ENCODE measurements around the gene TESK2. TPM values are rescaled to one million over a fixed set of nuclear protein-coding genes. Genes with fewer than 3 reads are reported as not detected.

TESK2 gene
- total and polyA plus RNA-seq, 2 of the 13 experiments (the other 11 are each of a cell fraction or from before 2014, with no cell fraction given) = 5.5 to 9.6 TPM

GRCh38 chr1:45491487-45492260, 711 bp upstream of the TESK2 start:
- Histone ChIP-seq H3K36me3 (replicated peaks in 1 of 2; ENCODE audit: control insufficient read depth in 1 of 2, insufficient read depth in 2 of 2, low read length in 2 of 2) (peaks cover 0 to 8% of the 10 kb centered on the region in 2 experiments; a peak in 1 of 5 replicates), H3K4me1 (ENCODE audit: insufficient read depth, low read length) (peaks cover 29% of the 10 kb centered on the region), H3K27ac (ENCODE audit: extremely low read length, insufficient read depth, low read length) (peak overlapping the region; percentile 54), H3K9ac (ENCODE audit: insufficient read depth, low read depth, low read length) (no peak overlapping the region), H3K79me2 (ENCODE audit: insufficient read depth, low read length) (peaks cover 2% of the 10 kb centered on the region), H3K4me3 (replicated peaks in 1 of 3; ENCODE audit: insufficient read depth in 1 of 3, low read depth in 2 of 3, low read length in 3 of 3) (peak overlapping the region; percentile 32 to 47 (median 43); a peak in 4 of 6 replicates), H2AFZ (ENCODE audit: low read length) (no peak overlapping the region), H3K4me2 (ENCODE audit: low read depth, low read length) (peak overlapping the region; percentile 64), H3K27me3 (ENCODE audit: control insufficient read depth in 1 of 2, insufficient read depth in 2 of 2, low read length in 2 of 2) (no peaks in the 10 kb centered on the region; a peak in 1 of 5 replicates), H4K20me1 (ENCODE audit: insufficient read depth, low read length) (no peaks in the 10 kb centered on the region), H3K9me3 (ENCODE audit: low read length) (no peaks in the 10 kb centered on the region)
- FAIRE-seq = no peak
- ChIA-PET CTCF (ENCODE audit: low intra/inter-chr PET ratio, low total read pairs) (interaction anchor here (0.6 to 3.6 kb wide), 2 partner anchors 17 to 131 kb away, joined by 3 to 32 read pairs; no protein-coding TSS in a partner anchor), POLR2A (interaction anchor here (1.0 to 5.3 kb wide), 20 partner anchors 9 to 770 kb away, joined by 3 to 51 read pairs (median 6); partner anchors contain the start of genes AKR1A1, CCDC163, HECTD3 and MMACHC)
- no TSS peak for BruUV-seq (replicated peaks)
- 63% methylated on average over 19 of the region's 19 CpGs for WGBS (ENCODE audit: low lambda C conversion rate)
- intact Hi-C loops (cut with micrococcal nuclease; ENCODE audit: unreplicated experiment) (loop anchor here (1.0 to 5.0 kb wide), 4 partner anchors 9 to 654 kb away; partner anchors contain the start of genes CCDC163, MMACHC, MUTYH and TOE1), in situ Hi-C loops (cut with HindIII; ENCODE audit: extremely low pct_ligation_motif_present, low pct_unique_long_range_greater_than_20kb) (loop anchor here (5.0 kb wide), 3 partner anchors 134 to 479 kb away; partner anchors contain the start of genes HECTD3 and UROD)
- no peak for ATAC-seq
- TF ChIP-seq HIVEP1 (CRISPR knock-in tag; IDR thresholded peaks at IDR 0.05) = peak; percentile 83; the same call in 1 of the 2 replicates
- peak; percentile 13; the same call in 1 of the 2 replicates for TF ChIP-seq SNAPC5 (CRISPR knock-in tag; IDR thresholded peaks at IDR 0.05; ENCODE audit: borderline replicate concordance)
- no peak for TF ChIP-seq FOXA1 (IDR thresholded peaks at IDR 0.05)
- 0 out of 2 replicates have a peak, but pooled peaks have one; percentile 17 for TF ChIP-seq FOXA1 (CRISPR knock-in tag; IDR thresholded peaks at IDR 0.05)
- TF ChIP-seq NFYC (CRISPR knock-in tag; IDR thresholded peaks at IDR 0.05) = peak; percentile 18; the same call in 1 of the 2 replicates
- TF ChIP-seq FOXP1 (IDR thresholded peaks at IDR 0.05) = peak; percentile 79; the same call in 1 of the 2 replicates
- TF ChIP-seq FOXP1 (CRISPR knock-in tag; IDR thresholded peaks at IDR 0.05) = peak; percentile 54; the same call in 1 of the 2 replicates
- TF ChIP-seq SIN3B (IDR thresholded peaks at IDR 0.05; ENCODE audit: low read length) = peak; percentile 76
- peak; percentile 17; the same call in 1 of the 2 replicates for TF ChIP-seq THAP11 (CRISPR knock-in tag; IDR thresholded peaks at IDR 0.05)
- TF ChIP-seq, protein P1, sequence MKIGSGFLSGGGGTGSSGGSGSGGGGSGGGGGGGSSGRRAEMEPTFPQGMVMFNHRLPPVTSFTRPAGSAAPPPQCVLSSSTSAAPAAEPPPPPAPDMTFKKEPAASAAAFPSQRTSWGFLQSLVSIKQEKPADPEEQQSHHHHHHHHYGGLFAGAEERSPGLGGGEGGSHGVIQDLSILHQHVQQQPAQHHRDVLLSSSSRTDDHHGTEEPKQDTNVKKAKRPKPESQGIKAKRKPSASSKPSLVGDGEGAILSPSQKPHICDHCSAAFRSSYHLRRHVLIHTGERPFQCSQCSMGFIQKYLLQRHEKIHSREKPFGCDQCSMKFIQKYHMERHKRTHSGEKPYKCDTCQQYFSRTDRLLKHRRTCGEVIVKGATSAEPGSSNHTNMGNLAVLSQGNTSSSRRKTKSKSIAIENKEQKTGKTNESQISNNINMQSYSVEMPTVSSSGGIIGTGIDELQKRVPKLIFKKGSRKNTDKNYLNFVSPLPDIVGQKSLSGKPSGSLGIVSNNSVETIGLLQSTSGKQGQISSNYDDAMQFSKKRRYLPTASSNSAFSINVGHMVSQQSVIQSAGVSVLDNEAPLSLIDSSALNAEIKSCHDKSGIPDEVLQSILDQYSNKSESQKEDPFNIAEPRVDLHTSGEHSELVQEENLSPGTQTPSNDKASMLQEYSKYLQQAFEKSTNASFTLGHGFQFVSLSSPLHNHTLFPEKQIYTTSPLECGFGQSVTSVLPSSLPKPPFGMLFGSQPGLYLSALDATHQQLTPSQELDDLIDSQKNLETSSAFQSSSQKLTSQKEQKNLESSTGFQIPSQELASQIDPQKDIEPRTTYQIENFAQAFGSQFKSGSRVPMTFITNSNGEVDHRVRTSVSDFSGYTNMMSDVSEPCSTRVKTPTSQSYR (CRISPR knock-in tag; IDR thresholded peaks at IDR 0.05; ENCODE audit: borderline replicate concordance) = no peak
- TF ChIP-seq HOXA5 (CRISPR knock-in tag; IDR thresholded peaks at IDR 0.05) = no peak
- 0 out of 2 replicates have a peak, but pooled peaks have one; percentile 2 for TF ChIP-seq KDM5A (IDR thresholded peaks at IDR 0.05; ENCODE audit: borderline replicate concordance, low read length)
- TF ChIP-seq, protein P2, sequence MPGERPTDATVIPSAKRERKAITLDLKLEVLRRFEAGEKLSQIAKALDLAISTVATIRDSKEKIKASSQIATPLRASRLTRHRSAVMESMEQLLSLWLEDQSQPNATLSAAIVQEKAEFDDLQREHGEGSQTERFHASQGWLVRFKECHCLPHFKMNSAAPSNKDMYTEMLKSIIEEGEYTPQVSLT (CRISPR knock-in tag; IDR thresholded peaks at IDR 0.05; ENCODE audit: borderline replicate concordance, low read depth) = 0 out of 2 replicates have a peak, but pooled peaks have one; percentile 17
- TF ChIP-seq GATAD1 (CRISPR knock-in tag; IDR thresholded peaks at IDR 0.05) = peak; percentile 31; the same call in 1 of the 2 replicates
- TF ChIP-seq NCOA5 (CRISPR knock-in tag; IDR thresholded peaks at IDR 0.05) = no peak
- peak; percentile 76 for TF ChIP-seq MAFF (IDR thresholded peaks at IDR 0.05; ENCODE audit: low read depth, low read length)
- peak; percentile 4; the same call in 1 of the 2 replicates for TF ChIP-seq KAT8 (CRISPR knock-in tag; IDR thresholded peaks at IDR 0.05)
- TF ChIP-seq ZNF607 (CRISPR knock-in tag; IDR thresholded peaks at IDR 0.05; ENCODE audit: borderline replicate concordance) = no peak
- TF ChIP-seq MAFK (conservative IDR thresholded peaks at IDR 0.05 in 1 of 2, IDR thresholded peaks at IDR 0.05 in 1 of 2; ENCODE audit: low read length in 2 of 2) = peak; percentile 50 to 70; a peak in 3 of 4 replicates
- no peak for DNase-seq (ENCODE audit: low spot score)
